SK-N-SH (cell line): ENCODE data around the gene S100A9.

Experiments used
- CTCF ChIP-seq: fragments of 200-600 bp; sonication (generic); IDR thresholded peaks from 2 replicates; pipeline ENCODE4 v1.6.1; 2017; ENCODE audit warnings: antibody characterized with exemption, mild to moderate bottlenecking, moderate library complexity
- EP300 ChIP-seq, 2 experiments: IDR thresholded peaks; 2 replicates each; pipeline versions ENCODE4 v1.4.0 to v1.6.1; 2012; ENCODE audit warnings: borderline replicate concordance in 1 of 2, low read depth in 1 of 2, low read length in 1 of 2
- MEF2A ChIP-seq: IDR thresholded peaks from 2 replicates; pipeline ENCODE4 v1.4.0; 2012; ENCODE audit warnings: low read depth, borderline replicate concordance
- MXI1 ChIP-seq: IDR thresholded peaks from 2 replicates; pipeline ENCODE4 v1.6.1; 2012; ENCODE audit warnings: mild to moderate bottlenecking, low read depth, low read length, improper control_type of control experiment
- POLR2AphosphoS5 ChIP-seq: IDR thresholded peaks from 2 replicates; pipeline ENCODE4 v1.6.1; 2012; ENCODE audit warnings: low read depth, low read length
- TAF1 ChIP-seq: IDR thresholded peaks from 2 replicates; pipeline ENCODE4 v1.6.1; 2012; ENCODE audit warnings: low read depth, mild to moderate bottlenecking, low read length, moderate library complexity, borderline replicate concordance
- ZBTB33 ChIP-seq: IDR thresholded peaks from 2 replicates; pipeline ENCODE4 v1.4.0; 2012; ENCODE audit warnings: low read depth, borderline replicate concordance
- TF ChIP-seq, protein P1 (sequence below): IDR thresholded peaks from 2 replicates; pipeline ENCODE4; 2012

DNA sequence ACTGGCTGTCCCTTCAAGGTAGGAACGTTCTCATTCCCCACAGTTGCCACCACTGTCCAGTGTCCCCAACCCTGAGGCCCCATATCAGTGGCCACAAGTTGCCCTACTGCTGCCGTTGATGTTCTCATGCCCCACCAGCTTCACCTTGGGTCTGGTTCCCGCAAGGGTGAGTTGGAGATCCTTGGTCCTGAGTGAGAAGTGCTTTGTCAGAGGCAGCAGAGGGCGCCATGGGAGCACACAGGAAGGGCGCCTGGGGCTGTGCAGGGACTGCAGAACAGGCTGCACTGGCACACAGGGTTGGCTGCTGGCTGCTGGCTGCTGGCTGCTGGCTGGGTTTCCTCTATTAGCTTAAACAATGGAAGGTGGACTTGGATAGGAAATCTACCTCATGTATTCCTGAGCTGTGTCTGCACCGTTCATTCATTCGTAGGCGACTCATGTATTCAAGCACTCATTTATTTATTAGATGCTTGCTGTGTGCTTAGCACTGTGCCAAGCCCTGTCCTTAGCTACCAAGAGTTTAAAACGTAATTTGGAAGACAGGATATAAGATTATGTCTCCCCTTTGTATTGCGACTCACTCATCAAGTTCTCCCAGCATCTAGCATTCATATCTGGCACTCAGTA lies 2.1 kb upstream of the S100A9 start:
- no peak for TF ChIP-seq MXI1
- peak; percentile 54 for TF ChIP-seq CTCF
- no peak for TF ChIP-seq POLR2AphosphoS5
- TF ChIP-seq MEF2A = no peak
- no peak for TF ChIP-seq EP300 (IDR thresholded peaks at IDR 0.05; ENCODE audit: borderline replicate concordance in 1 of 2, low read depth in 1 of 2, low read length in 1 of 2)
- no peak for TF ChIP-seq ZBTB33
- no peak for TF ChIP-seq TAF1
- TF ChIP-seq, protein P1, sequence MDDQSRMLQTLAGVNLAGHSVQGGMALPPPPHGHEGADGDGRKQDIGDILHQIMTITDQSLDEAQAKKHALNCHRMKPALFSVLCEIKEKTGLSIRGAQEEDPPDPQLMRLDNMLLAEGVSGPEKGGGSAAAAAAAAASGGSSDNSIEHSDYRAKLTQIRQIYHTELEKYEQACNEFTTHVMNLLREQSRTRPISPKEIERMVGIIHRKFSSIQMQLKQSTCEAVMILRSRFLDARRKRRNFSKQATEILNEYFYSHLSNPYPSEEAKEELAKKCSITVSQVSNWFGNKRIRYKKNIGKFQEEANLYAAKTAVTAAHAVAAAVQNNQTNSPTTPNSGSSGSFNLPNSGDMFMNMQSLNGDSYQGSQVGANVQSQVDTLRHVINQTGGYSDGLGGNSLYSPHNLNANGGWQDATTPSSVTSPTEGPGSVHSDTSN = no peak
